HG02588 (cell line): ENCODE results near the gene CACNA1S.

Source experiments
- ATAC-seq: cut with Tn5 transposase; IDR thresholded peaks from one replicate; pipeline ENCODE4 v1.9.1; 2021; ENCODE audit warnings: mild to moderate bottlenecking, moderate library complexity; ENCODE audit not compliant: unreplicated experiment

Gene CACNA1S

DNA sequence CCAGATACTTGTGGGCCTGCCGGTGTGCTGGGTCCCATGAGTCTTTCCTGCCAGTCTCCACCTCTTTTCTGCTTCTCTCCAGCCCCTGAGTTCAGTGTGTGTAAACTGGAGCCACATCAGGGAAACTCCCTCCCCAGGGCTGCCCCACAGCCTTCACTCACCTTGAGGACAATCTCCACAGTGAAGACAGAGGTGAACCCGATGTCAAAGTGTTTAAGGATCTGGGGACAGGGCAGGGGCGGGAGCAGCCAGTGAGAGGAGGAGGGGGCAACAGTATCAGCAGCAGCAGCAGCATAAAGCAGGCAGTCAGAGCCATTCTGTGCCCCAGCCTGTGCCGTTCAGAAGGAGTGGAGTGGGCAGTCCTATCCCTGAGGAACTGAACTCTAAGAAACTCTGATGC, 43.2 kb downstream of the CACNA1S start:
- no peak for ATAC-seq

DNA sequence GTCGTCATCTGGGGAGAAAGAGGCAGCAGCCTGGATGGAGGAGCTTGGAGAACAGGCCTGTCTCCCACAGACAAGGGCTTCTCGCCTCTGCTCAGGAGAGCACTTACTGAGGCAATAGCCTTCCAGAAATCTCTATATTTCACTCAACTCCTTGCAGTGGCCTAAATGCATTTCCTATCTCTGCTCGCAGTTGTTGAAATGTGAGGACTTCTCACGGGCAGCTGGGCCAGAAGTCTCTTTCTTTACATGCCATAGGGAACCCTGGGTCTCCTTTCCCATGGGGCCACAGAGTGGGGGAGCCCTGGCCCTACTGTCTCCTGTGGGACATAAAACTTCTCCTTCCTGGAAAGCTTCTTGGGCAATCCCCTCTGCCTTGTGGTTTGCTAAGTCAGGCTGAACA, 45.2 kb downstream of the CACNA1S start:
- no peak for ATAC-seq

- ATAC-seq: no peak
Observed at GRCh38 chr1:201065686-201066085, 46.5 kb downstream of the CACNA1S start.

GRCh38 chr1:201064806-201065205, 47.4 kb downstream of the CACNA1S start:
- no peak for ATAC-seq

DNA sequence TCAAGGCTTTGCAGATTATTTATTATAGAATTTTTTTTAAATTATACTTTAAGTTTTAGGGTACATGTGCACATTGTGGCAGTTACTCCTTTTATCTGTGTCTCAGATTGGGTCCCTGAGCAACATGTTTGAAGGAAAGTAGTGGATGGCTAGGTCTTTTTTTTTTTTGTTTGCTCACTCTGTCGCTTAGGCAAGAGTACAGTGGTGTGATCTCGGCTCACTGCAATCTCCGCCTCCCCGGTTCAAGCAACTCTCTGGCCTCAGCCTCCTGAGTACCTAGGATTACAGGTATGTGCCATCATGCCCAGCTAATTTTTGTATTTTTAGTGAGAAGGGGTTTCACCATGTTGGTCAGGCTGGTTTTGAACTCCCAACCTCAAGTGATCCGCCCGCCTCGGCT, 49.1 kb downstream of the CACNA1S start:
- ATAC-seq: no peak

DNA sequence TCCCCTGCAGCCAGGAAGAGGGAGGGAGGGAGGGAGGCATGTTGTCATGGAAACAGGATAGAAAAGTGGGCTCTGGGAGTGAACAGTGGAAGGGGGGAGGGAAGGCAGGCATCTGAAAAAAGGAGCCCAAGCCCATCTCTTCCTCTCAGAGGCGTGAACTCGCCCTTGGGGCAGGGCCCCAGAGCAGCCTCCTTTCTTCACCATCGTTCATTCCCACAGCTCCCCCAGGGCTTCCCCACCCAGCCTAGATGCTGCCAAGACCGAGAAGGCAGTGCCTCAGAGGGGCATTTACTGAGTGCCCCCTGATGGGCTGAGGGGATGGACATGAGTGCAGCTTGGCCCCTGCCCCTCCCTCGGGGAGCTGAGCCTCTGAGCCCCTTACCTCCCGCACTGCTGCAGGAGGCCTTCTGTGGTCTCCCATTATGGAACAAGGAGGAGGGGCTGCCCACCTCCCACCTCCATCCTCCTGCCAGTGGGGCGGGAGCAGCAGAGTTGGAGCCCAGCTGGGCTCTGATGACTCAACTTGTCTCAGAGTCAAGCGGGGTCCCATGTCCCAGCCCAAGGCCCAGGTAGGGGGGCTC, 49.6 kb downstream of the CACNA1S start:
- ATAC-seq: no peak

GRCh38 chr1:201061886-201062285, 50.3 kb downstream of the CACNA1S start:
- ATAC-seq: no peak

DNA sequence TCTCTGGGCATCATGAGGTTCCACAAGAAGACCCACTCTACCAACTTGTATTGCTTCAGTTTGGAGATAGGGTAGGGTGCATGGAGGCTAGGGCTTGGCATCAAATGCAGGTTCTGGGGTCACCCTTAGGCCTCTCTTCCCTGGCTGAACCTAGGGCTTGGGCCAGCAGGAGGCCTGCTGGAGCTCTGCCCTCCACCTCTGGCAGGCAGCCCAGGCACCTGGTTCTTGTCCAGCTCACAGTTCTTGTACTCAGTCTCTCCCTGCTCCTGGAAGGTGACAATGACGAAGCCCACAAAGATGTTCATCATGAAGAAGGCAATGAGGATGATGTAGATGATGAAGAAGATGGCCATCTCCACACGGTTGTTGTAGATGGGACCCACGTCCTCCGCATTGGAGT, 51.2 kb downstream of the CACNA1S start:
- ATAC-seq: no peak

DNA sequence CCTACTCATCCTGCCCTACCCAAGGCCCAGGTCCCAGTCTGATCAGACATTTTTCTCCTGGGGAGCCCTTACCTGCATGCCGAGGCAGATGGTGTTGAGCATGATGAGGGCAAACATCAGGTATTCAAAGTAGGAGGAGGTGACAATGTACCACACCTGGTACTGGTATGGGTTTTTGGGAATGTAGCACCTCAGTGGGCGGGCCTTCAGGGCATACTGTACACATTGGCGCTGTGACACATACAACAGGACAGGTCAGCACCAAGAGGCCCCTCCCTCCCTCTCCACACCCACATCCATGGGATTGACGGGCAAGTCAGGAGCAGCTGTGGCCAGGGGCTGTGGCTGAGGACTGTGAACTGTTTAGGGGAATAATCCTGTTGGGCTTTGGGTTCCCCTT, 51.6 kb downstream of the CACNA1S start:
- no peak for ATAC-seq

GRCh38 chr1:201059871-201060555, 52.2 kb downstream of the CACNA1S start:
- ATAC-seq: no peak

GRCh38 chr1:201059401-201059800, 52.8 kb downstream of the CACNA1S start:
- no peak for ATAC-seq

GRCh38 chr1:201054091-201054543, 58.1 kb downstream of the CACNA1S start:
- ATAC-seq: no peak

DNA sequence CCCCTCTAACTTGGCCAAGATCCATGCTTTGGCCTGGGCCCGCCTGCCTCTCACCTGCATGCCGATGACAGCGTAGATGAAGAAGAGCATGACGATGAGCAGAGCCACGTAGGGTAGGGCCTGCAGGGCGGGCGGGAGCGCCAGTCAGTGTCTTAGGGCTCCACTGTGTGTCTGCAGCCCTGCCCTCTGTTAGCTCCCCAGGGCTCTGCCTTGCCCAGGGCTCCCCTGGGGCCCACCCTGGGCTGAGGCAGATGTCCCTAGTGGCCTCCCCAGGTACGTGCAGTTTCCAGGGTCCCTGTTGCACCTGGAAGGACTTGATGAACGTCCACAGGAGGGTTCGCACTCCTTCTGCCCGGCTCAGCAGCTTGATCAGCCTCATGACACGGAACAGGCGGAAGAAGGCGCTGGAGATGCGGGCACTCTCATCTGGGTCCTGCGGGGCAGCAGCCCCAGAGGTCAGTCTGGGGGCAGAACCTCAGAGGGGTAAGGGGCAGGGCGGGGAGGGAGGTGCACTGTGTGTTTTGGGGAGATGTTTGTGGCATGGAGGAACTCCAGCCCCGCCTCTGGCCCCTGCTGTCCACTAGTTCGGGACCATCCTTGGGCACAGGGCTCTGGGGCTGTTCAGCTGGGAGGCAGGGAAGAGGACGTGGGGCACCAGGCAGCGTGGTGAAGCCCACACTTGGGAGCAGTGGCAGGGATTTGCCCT, 58.9 kb downstream of the CACNA1S start:
- ATAC-seq: no peak

- no peak for ATAC-seq
Observed at GRCh38 chr1:201051399-201051798, 60.8 kb downstream of the CACNA1S start.

DNA sequence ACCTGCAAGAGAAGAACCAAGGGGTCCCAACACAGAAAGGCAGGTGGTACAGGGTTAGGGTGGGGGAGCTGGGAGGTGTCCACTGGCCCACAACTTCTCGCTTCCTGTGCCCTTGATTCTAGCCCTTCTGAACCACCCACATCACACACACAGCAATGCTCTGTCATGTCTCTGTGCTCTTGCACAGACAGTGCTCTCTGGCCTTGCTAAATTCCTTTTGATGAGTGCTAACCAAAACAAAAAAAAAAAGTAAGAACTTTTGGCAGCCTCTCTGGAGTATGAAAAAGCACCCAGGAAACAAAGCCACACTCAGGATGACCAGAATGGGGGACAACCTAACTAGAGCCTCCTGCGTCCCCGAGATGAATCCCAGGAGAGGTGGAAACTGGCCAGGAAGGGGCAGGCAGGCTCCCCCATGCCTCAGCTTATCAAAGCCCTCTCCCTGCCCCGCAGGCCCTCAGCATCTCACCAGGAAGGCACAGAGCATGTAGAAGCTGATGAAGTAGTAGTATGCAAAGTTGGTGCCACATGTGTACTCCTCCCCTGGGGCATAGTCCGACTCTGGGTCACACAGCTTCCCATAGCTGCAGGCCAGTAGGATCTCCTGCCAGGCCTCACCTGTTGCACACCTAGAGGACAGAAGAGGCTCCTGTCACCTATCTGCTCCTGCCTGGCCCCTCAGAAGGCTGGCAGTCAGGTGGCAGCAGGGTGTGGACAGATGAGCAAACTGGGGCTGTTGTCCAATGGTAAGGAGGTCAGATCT, 61.5 kb downstream of the CACNA1S start:
- no peak for ATAC-seq

DNA sequence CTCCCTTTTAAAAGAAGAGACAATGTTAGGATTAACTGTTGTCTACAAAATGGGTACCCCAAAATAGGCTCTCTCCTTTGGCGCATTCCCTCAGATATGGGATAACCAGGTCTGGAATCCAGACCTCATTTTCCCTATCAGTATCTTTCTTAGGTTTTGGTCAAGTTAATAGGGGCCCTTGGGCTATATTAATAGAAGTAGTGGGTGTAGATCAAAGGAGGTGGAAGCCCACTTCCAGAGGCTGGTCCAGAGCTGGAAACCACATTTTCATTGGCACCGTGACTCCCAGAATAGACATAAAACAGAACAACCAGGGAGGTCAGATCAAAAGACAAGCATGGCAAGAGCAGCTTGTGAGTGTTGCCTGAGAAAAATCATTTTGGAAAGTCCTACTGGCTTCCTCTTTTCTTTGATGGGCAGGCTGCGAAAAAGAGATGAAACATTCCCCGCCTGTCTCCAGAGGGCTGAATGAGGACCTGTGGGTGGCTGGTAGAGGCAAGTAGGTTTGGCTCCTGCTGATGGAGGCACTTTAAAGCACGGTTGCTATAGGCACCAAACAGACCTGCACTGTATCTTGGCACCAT, 62.9 kb downstream of the CACNA1S start:
- no peak for ATAC-seq

DNA sequence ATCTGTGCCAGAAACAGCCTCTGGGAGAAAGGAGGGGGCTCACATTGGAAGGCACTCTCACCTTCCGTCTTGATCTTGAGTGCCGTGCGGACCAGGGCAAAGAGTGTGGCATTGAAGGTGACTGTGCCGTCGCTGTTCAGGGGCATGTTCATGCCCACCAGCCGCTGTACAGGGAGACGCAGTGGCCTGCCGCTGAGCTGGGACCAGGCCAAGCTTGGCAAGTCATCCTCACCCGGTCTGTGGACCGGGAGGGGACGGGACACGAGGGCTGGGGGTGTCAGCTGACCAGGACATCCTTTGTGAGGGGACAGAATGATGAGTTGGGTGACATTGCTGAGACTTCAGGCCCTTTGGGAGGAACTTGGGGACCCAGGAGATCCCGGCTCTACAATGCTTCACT, 63.7 kb downstream of the CACNA1S start:
- ATAC-seq: no peak

GRCh38 chr1:201044119-201044518, 68.1 kb downstream of the CACNA1S start:
- ATAC-seq: no peak

GRCh38 chr1:201042779-201043461, 69.3 kb downstream of the CACNA1S start:
- ATAC-seq: no peak

- no peak for ATAC-seq
Observed at GRCh38 chr1:201041011-201041410, 71.2 kb downstream of the CACNA1S start.

- ATAC-seq: no peak
Observed at GRCh38 chr1:201039876-201040275, 72.3 kb downstream of the CACNA1S start.
